H1 (cell line): ENCODE results near the gene RASGRF1. TPM values are rescaled to one million over a fixed set of nuclear protein-coding genes. Genes with fewer than 3 reads are reported as not detected.

ENCODE experiments used
- BACH1 ChIP-seq: IDR thresholded peaks from 2 replicates; pipeline ENCODE4 v1.6.1; 2012; ENCODE audit warnings: low read length, improper control_type of control experiment
- CBX5 ChIP-seq: fragments of 300-800, 300-1000 bp; sonication (generic); IDR thresholded peaks from 2 replicates; pipeline ENCODE4 v1.7.1; 2016; ENCODE audit warnings: antibody characterized with exemption, low read length, low read depth
- CHD7 ChIP-seq: fragments of 300-600 bp; sonication (generic); IDR thresholded peaks from 2 replicates; pipeline ENCODE4 v1.7.1; 2012; ENCODE audit warnings: low read length, moderate library complexity, mild to moderate bottlenecking, inconsistent platforms; ENCODE audit not compliant: insufficient replicate concordance
- KDM1A ChIP-seq: fragments of 200-600, 300-600 bp; sonication (generic); IDR thresholded peaks from 2 replicates; pipeline ENCODE4 v1.7.1; 2016; ENCODE audit warnings: mild to moderate bottlenecking, low read length, borderline replicate concordance
- NANOG ChIP-seq: IDR thresholded peaks from 2 replicates; pipeline ENCODE4 v1.6.1; 2011; ENCODE audit warnings: low read length, low read depth, mild to moderate bottlenecking, inconsistent platforms; ENCODE audit not compliant: insufficient read depth, poor library complexity, severe bottlenecking
- RFX5 ChIP-seq: IDR thresholded peaks from 2 replicates; pipeline ENCODE4 v1.6.1; 2011; ENCODE audit warnings: low read depth, low read length, improper control_type of control experiment, borderline replicate concordance
- RNF2 ChIP-seq: fragments of 200-900, 300-1000 bp; sonication (generic); IDR thresholded peaks from 2 replicates; pipeline ENCODE4 v1.7.1; 2016; ENCODE audit warnings: borderline replicate concordance, low read depth, mild to moderate bottlenecking, antibody characterized with exemption, low read length; ENCODE audit not compliant: poor library complexity, severe bottlenecking; ENCODE audit errors: missing control alignments
- SAP30 ChIP-seq: fragments of 300-600 bp; sonication (generic); IDR thresholded peaks from 2 replicates; pipeline ENCODE4 v1.7.1; 2012; ENCODE audit warnings: low read length, moderate library complexity, mild to moderate bottlenecking, inconsistent platforms; ENCODE audit not compliant: insufficient read depth, insufficient replicate concordance
- SP4 ChIP-seq: IDR thresholded peaks from 2 replicates; pipeline ENCODE4 v1.6.1; 2012; ENCODE audit warnings: low read length, inconsistent platforms
- TAF1 ChIP-seq: IDR thresholded peaks from 2 replicates; pipeline ENCODE4 v1.6.1; 2011; ENCODE audit warnings: mild to moderate bottlenecking, low read depth, low read length
- TCF12 ChIP-seq: IDR thresholded peaks from 2 replicates; pipeline ENCODE4 v1.6.1; 2011; ENCODE audit warnings: low read depth, mild to moderate bottlenecking, low read length
- polyA plus RNA-seq, 7 experiments: library from polyadenylated mRNA; depleted of rRNA in 3 of 7; stranded (reverse) in 5 of 7; unstranded in 2 of 7; fragments of >200 nt in 5 of 7; fragments of 200-250 nt in 2 of 7; gene quantifications; 1 replicate in 5 of 7; 2 replicates in 1 of 7; 4 replicates in 1 of 7; pipeline versions ENCODE4 v1.2.1 to v1.2.3, GENCODE V29; 2011 to 2013; ENCODE audit warnings: missing spikeins in 2 of 7, mixed read lengths in 2 of 7
- total RNA-seq: library from RNA; stranded (reverse); fragmentation: NEBNext Ultra II Directional; extraction: Animal tissue kit (Norgen Biotek cat#: 25700); gene quantifications from 2 replicates; pipeline ENCODE4 v1.2.1, GENCODE V29; 2021
- TF ChIP-seq, protein P1 (sequence below): IDR thresholded peaks from 2 replicates; pipeline ENCODE4 v1.6.1; 2012; ENCODE audit warnings: inconsistent platforms

RASGRF1 gene
- total and polyA plus RNA-seq, 2 of the 8 experiments (the other 6 are each of a cell fraction or from before 2014, with no cell fraction given), result 0.42 to 0.67 TPM

DNA sequence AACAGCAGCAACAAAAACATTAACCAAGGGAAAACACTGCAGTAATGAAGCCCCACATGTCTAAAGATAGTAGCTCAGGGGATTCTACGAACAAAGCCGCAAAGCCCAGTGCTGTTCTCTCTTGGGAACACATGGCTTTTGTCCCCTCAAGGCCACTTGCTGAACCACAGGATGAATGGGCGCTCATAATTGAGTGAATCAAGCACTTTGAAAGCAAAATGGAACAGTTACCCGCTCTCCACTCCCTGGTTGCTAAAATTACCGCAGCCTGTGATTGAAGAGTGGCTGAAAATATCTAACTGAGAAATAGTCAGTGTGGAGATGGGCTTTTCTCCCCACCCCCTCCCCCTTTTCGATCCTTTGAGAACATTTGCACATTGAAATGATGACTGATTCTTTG lies 39.6 kb downstream of the RASGRF1 start (continued):
- no peak for TF ChIP-seq CHD7
- no peak for TF ChIP-seq TAF1
- no peak for TF ChIP-seq KDM1A
- no peak for TF ChIP-seq NANOG
- no peak for TF ChIP-seq RNF2
- TF ChIP-seq SAP30, result no peak
- no peak for TF ChIP-seq BACH1
- TF ChIP-seq, protein P1, sequence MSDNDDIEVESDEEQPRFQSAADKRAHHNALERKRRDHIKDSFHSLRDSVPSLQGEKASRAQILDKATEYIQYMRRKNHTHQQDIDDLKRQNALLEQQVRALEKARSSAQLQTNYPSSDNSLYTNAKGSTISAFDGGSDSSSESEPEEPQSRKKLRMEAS, result no peak
- no peak for TF ChIP-seq RFX5
- no peak for TF ChIP-seq TCF12
- TF ChIP-seq SP4, result no peak
- no peak for TF ChIP-seq CBX5
